GM19035 (cell line): ENCODE measurements around the gene CAMTA1.

ENCODE experiments used
- ATAC-seq: cut with Tn5 transposase; IDR thresholded peaks from one replicate; pipeline ENCODE4 v1.9.1; 2021; ENCODE audit not compliant: unreplicated experiment

CAMTA1 gene

DNA sequence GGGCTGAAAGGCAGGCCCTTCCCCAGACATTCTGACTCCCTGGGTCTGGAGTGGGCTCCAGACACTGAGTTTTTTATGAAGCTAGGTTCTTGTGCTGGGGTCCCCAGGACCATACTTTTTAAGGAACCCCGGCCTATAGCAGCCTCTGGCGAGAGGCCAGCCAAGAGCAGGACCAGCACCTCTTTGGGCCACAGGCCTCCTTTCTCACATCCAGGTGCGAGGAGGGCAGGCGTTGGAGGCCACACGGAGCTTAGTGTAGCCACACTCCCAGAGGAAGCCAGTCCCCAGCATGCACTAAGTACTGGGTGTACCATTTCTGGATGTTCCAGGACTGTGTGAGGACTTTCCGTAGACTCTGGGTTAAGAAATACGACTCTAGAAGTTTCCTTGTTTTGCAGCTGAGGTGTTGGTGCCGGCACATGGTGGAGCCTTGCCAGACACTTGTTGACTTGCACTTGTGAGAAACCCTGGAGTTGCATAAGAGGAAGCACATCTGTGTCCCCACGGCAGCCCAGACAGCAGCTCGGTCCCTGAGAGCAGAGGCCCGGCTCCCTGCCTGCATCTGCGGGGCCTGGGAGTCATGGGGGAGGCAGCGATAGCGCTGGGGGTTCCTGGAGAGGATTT, 863.6 kb downstream of the CAMTA1 start:
- ATAC-seq: no peak

DNA sequence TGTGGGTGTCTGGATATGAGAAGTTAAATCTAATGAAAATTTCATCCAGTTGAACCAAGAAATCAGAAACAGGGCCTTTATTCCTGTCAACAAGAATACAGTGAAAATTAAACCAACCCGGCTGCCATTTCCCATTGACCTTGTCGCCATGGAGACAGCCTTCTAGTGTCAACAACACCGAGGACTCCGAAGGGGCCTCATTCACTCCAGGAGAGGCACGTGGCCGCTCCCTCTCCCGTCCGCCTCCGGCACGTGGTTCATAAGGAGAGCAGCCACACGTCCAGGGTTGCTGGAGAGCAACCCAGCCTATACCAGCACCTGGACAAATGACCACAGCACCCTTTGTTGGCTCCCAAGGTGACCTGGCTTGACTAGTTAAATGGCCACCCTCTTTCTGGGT, 865.5 kb downstream of the CAMTA1 start:
- no peak for ATAC-seq

DNA sequence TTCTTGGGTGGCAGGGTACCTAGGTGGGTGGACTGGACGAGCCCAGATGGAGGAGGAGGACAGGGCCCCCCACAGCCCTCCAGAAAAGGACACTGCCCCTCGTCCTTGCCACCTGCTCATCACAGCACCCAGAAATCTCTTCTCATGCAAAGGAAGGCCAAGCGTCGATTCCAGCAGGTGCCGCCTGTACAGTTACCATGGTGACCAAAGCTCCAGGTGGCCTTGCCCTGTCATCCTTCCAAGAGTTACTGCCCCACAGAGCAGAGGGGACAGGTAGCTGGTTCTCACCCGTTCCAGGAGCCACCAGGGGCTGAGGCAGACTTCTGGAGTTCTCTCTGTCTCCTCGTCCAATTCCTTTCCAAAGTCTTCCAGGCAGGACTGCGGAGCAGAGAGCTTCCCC, 865.9 kb downstream of the CAMTA1 start:
- ATAC-seq: no peak

DNA sequence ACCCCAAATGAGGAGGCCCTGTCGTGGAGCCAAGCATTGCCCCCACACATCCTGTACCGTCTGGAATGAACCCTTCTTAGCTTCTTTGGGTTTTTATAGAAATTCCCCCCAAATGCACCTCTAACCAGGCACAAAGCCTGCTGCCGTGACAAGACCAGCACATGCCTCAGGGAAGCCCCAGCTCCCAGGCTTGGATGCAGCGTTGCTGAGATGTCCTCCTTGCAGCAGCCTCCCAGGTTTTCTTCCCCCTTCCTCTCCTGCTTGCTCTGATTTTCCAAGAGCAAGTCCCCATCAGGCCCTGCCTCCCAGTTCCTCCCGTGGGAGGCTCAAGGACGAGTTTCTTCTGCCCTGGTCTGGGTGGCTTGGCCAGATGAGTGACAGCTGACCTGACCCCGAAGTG, 866.8 kb downstream of the CAMTA1 start:
- ATAC-seq: no peak

DNA sequence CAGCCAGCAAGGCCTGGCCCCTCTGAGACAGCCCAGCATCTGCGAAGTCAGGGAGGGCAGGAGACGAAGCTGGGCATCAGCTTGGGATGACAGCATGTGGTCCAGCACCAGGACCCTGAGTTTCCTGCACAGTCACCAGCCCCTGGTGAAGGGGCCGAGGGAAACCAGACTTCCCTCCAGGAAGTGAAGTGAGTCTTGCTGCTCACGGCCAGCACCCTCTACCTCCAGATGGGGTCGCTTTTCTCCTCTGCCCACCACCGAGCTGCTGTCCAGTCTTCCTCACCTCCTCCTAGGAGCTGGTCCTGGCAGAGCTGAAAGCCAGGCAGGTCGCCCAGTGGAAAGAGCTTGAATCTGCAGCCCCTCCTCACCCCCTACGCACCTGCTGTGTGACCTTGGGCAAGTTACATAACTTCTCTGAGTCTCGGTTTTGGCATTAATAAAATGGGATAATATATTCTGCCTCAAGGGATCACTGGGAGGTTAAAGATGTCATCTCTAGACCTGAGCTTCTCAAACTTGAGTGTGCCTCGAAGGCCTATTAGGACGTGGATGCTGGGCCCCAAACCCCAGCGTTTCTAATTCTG, 867.4 kb downstream of the CAMTA1 start:
- no peak for ATAC-seq

DNA sequence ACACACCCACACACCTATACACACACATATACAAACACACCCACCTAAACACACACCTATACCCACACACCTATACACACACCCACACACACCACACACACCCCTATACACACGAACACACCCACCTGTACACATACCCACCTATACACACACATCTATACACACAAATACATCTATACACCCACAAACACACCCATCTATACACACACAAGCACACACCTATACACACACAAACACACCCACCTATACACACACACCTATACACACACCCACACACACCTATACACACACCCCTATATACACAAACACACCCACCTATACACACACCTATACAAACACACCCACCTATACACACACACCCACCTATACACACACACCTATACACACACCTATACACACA, 869.5 kb downstream of the CAMTA1 start:
- no peak for ATAC-seq

DNA sequence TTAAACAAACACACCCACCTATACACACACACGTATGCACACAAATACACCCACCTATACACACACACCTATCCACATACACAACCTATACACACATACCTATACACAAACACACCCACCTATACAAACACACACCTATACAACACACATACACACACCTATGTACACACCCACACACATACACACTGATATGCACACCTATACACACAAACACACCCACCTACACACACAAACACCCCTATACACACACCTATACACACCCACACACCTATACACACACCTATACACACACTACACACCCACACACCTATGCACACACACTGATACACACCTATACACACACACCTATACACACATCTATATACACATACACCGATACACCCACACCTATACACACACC, 870.1 kb downstream of the CAMTA1 start:
- ATAC-seq: no peak

DNA sequence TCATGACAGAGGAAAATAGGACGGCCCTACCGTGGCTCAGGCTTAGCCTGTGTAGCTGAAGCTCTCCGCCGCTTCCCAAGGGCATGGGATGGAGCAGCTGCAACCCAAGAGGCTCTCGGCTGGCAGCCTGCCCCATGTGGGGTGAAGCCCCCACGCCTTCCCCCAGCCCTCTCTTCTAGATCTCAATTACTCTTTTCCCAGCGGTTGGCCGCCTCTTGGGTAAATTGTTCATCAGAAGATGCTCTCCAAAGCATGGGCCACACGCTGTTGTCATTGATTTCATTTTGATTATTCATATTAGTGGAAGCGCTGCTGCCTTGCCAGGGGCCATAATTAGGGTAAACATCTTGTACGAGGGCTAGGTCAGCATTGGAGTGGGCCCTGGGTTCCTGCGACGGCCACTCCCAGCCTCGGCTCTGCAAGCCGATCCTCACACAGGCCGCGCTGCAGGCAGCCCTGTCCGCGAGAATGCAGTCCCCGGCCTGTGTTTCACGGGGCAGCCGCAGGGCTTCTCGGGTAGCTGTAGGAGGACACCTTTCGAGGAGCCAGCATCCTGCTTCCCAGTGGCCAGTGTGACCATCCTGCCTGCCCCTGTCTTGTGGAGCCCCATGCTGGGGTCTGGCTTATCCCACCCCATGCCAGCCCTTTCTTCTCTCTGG, 871.4 kb downstream of the CAMTA1 start:
- no peak for ATAC-seq

DNA sequence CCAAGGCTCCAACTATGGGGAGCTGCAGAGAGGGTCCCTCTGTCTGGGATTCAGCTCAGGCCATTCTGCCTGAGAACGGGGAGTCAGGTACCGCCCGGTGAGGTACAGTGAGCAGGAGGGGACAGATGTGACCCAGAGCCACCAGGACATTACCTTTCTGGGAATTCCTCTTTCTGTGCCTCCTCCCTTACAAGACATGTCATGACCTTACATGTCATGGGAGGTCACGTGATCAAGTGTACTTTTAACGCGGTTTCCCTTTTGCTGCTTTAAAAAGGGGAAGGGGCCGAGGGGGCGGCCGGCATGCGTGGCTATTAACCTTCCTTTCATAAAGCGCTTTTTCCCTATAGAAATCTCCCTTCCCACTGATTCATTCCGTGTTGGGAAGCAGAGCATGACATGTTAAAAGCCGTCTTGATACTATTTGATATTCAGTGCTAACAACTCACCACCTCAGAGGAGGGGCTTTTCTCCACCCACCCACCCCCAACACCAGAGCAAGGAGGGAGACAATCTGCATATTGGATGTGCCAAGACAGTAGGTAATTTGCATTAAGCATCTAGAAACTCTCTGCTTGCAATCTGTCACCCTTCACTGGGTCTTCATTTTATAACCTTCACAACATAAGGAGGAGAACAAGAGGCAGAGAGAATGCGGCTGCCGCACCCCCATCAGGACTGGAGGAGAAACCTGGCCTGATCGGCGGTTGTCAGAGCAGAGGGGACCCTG, 872.2 kb downstream of the CAMTA1 start:
- ATAC-seq: no peak

DNA sequence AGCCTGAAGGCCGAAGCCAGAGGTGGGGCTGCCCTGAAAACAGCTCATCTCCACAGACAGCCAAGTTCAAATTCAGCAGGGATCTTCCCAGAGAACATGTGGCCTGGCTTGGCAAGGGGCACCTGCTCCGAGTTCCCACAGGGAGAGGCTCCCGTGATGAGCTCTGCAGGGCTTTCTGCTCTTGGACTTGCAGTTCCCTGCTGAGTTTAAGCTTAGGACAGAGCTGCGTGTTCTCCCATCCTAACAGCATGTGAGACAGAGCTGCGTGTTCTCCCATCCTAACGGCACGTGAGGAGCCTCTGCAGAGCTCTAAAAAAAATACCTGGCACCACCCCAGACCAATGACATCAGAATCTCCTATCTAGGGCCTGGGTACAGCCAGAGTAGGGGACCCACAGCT, 872.8 kb downstream of the CAMTA1 start:
- ATAC-seq: no peak

DNA sequence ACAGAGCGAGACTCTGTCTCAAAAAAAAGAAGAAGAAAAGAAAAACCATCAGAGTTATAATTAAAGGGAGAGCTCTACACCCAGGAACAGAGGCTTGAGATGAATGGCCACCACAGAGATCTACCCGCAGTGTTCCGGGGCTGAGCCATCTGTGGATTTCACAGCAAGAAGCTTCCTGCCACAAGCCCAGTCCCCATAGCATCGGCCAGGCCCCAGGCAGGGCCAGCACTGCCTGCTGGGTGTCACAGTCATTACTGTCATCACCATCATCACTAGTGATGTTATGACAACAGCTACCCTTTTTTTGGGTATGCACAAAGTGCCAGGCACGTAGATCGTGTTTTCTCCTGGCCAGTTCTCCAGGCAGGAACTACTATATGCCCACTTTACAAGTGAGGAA, 874.3 kb downstream of the CAMTA1 start:
- ATAC-seq: no peak

DNA sequence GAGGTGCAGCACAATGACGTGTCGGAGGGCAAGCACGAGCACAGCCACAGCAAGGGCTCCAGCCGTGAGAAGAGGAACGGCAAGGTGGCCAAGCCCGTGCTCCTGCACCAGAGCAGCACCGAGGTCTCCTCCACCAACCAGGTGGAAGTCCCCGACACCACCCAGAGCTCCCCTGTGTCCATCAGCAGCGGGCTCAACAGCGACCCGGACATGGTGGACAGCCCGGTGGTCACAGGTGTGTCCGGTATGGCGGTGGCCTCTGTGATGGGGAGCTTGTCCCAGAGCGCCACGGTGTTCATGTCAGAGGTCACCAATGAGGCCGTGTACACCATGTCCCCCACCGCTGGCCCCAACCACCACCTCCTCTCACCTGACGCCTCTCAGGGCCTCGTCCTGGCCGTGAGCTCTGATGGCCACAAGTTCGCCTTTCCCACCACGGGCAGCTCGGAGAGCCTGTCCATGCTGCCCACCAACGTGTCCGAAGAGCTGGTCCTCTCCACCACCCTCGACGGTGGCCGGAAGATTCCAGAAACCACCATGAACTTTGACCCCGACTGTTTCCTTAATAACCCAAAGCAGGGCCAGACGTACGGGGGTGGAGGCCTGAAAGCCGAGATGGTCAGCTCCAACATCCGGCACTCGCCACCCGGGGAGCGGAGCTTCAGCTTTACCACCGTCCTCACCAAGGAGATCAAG, 878.3 kb downstream of the CAMTA1 start:
- ATAC-seq: no peak

DNA sequence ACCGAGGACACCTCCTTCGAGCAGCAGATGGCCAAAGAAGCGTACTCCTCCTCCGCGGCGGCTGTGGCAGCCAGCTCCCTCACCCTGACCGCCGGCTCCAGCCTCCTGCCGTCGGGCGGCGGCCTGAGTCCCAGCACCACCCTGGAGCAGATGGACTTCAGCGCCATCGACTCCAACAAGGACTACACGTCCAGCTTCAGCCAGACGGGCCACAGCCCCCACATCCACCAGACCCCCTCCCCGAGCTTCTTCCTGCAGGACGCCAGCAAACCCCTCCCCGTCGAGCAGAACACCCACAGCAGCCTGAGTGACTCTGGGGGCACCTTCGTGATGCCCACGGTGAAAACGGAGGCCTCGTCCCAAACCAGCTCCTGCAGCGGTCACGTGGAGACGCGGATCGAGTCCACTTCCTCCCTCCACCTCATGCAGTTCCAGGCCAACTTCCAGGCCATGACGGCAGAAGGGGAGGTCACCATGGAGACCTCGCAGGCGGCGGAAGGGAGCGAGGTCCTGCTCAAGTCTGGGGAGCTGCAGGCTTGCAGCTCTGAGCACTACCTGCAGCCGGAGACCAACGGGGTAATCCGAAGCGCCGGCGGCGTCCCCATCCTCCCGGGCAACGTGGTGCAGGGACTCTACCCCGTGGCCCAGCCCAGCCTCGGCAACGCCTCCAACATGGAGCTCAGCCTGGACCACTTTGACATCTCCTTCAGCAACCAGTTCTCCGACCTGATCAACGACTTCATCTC, 879.1 kb downstream of the CAMTA1 start:
- ATAC-seq: no peak

DNA sequence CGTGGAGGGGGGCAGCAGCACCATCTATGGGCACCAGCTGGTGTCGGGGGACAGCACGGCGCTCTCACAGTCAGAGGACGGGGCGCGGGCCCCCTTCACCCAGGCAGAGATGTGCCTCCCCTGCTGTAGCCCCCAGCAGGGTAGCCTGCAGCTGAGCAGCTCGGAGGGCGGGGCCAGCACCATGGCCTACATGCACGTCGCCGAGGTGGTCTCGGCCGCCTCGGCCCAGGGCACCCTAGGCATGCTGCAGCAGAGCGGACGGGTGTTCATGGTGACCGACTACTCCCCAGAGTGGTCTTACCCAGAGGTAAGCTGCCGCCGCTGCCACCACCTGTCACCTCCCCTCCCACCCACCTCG, 879.6 kb downstream of the CAMTA1 start:
- no peak for ATAC-seq

DNA sequence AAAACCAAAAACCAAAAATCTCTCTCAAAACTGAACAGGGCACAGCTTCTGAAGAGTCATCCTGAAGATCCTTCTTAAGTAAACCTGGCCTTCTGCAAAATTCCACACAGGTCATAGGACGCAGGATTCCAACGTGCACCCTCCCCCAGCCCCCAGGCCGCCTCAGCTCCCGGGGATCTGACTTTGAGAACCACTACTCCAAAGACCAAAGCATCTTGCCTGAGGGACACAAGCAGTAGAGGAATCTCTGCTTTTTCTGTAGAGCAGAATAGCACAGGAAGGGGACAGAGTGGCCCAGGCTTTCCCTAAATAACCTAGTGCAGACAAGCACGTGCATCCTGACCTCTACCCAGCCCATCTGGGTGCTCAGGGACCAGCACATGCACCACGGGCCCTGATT, 881.0 kb downstream of the CAMTA1 start:
- ATAC-seq: no peak

DNA sequence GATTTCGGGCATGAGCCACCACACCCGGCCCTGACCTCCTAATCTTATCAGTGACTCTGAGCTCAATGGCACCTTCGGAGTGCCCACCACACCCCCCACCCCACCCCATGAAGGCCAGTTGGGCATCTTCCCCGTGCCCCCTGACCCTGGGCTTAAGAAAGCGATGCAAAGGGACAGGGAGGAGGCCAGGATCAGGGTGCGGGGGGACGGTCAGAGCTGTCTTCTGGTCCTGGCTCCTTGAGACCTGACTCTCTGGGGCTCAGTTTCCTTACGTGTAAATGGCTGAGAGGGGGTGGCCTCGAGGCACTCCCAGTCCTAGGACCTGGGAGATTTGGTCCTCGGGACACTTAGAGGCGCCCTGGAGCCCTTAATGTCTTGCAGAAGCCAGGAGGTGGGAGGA, 881.9 kb downstream of the CAMTA1 start:
- ATAC-seq: no peak

DNA sequence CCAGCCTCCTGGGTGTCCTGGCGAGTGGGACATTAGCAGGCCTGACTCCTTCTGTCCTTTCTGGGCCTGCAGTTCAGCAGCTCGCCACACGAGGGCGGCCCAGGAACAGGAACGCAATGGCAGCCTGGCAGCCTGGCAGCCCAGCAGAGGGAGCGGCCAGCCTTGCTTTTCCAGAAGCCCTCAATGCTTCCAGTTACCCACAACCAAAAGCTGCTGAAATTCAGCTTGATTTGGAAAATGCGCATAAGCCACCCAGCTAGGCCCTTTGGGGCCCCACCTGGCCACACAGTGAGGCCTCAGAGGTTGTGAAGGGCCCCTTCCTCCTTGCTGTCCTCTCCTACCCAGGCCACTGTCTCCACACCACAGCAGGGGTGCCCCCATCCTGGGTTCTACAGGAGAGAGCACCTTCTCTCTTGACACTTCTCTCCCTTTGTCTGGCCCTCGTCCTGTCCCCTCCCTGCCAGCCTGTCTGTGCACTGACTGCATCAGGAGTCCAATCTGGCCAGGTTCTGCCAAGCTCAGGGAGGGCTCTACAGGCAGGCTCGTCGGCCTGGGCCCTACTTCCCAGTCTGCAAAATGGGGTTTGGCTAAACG, 882.5 kb downstream of the CAMTA1 start:
- peak; percentile 65 for ATAC-seq

DNA sequence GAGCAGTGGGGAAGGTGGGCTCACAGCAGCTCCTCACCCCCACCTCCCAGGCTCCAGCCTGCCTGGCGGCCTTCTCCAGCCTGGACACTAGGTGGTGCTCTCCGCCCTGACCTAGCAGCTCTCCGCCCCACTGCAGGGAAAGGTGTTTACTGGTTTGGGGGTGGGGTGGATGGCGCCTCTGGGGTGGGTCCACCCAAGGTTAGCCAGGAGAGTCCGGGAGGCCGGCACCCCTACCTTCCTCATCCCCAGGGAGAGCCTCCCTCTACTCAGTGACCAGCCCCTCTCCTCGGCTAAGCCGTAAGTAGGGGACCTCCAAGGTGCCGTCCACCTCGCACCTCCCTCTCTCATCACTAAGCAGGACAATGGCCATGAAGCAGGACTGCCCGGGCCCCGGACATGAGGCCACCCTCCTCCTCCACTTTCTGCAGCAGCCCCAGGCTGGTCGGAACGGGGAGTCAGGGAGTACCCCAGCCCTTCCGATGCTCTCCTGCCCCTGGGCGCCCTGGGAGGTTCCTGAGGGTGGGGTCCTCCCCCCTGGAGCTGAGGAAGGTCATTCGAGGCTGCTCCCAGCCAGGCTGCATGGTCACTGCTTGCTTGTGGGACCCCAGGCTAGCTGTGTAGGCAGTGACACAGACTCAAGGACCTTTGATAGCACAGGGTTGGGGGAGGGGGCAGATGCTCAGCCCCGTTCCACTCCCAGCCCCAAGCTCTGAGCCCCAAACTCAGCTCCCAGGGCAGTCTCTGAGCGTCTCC, 884.5 kb downstream of the CAMTA1 start:
- ATAC-seq: no peak

DNA sequence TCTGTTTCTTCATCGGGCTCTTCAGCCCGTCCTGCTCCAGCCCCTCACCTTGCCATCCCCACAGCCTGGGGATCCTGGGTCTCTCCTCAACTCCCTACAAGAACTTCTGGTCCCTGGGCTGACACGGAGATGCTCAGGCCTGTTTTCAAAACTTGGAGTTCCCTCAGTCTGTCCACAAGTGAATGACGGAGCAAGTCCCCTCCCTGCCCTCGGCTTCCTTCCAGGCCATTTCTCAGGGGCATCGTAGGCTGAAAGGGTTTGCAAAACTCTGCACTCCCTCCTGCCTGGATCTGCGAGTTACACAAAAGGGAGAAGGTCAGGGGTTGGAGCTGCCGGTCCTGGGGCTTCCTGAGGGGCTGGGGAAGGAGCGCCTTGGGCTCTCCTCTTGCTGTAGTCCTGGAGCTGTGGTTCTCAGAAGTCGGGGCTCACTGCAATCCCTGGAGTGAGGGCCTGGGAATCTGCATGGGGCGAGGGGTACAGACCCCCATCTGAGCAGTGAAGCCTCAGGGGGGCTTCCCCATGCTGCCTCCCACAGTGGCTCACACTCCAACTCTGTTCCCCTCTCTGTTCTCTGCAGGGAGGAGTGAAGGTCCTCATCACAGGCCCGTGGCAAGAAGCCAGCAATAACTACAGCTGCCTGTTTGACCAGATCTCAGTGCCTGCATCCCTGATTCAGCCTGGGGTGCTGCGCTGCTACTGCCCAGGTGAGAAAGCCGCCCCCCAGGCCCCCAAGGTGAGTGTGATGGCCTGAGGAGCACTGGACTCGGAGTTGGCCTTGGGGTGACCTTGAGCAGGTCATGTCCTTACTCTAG, 885.3 kb downstream of the CAMTA1 start:
- ATAC-seq: no peak
